K562 (cell line): ENCODE data around the gene PPP1R12C. TPM values are rescaled to one million over a fixed set of nuclear protein-coding genes. Genes with fewer than 3 reads are reported as not detected.

Experiments used
- ATAC-seq: fragments of 200-7000 bp; cut with Tn5 transposase; 3 replicates; pipeline ENCODE4 v1.9.1; 2020; ENCODE audit warnings: moderate library complexity
- BruUV-seq: library from RNA; stranded (reverse); fragments of 400-500 nt; replicated peaks from 2 replicates; lab custom pipeline; 2021; lab: Mats Ljungman, UMichigan
- CTCF ChIA-PET: fragments of 300-600 bp; formaldehyde crosslinking; extraction: SDS; loops from one replicate; lab custom pipeline; 2021; ENCODE audit warnings: low intra/inter-chr PET ratio; lab: Yijun Ruan, JAX
- POLR2A ChIA-PET: fragments of 300-600, 350-650 bp; sonication (Branson Sonifier 250); formaldehyde crosslinking; extraction: SDS; loops from one replicate; lab custom pipeline; 2021; ENCODE audit warnings: antibody characterized with exemption, inconsistent platforms; lab: Yijun Ruan, JAX
- DNase-seq, 4 experiments: peaks; one replicate each; pipeline versions ENCODE4 v3.0.0 to v3.0.0-alpha.2; 2011 to 2018; ENCODE audit warnings: low spot score in 3 of 4, mixed read lengths in 3 of 4; ENCODE audit errors: extremely low read depth in 1 of 4
- FAIRE-seq: peaks from 2 replicates; lab custom pipeline; 2011; peaks lifted over from hg19 to GRCh38; lab: Jason Lieb, UNC
- H2AFZ ChIP-seq: 2 replicates; pipeline ENCODE4 v1.6.0; 2011; ENCODE audit warnings: low read depth, low read length, control low read depth, inconsistent platforms
- H3K27ac ChIP-seq: fragments of 200-600 bp; 3 replicates; pipeline ENCODE4 v1.8.0; 2011; ENCODE audit warnings: low read depth, mild to moderate bottlenecking, control low read depth, inconsistent platforms, low read length, moderate library complexity, mixed read lengths; ENCODE audit errors: extremely low read depth
- H3K27me3 ChIP-seq, 2 experiments: fragments of 300-600 bp in 1 of 2; 2 replicates in 1 of 2; 3 replicates in 1 of 2; pipeline versions ENCODE4 v1.6.0 to v1.8.0; 2011; ENCODE audit warnings: inconsistent platforms in 2 of 2, low read length in 2 of 2, mild to moderate bottlenecking in 1 of 2, mixed read lengths in 1 of 2, moderate library complexity in 1 of 2; ENCODE audit not compliant: control insufficient read depth in 2 of 2, insufficient read depth in 2 of 2
- H3K36me3 ChIP-seq: fragments of 300-600 bp; 3 replicates; pipeline ENCODE4 v1.8.0; 2011; ENCODE audit warnings: mild to moderate bottlenecking, low read length, inconsistent platforms; ENCODE audit not compliant: control insufficient read depth, insufficient read depth
- H3K4me1 ChIP-seq, 2 experiments: fragments of 200-600 bp in 1 of 2; replicated peaks in 1 of 2; 2 replicates in 1 of 2; 3 replicates in 1 of 2; pipeline versions ENCODE4 v1.5.1 to v1.8.0; 2011; ENCODE audit warnings: inconsistent platforms in 2 of 2, low read length in 2 of 2, mild to moderate bottlenecking in 1 of 2, mixed read lengths in 1 of 2, moderate library complexity in 1 of 2; ENCODE audit not compliant: control insufficient read depth in 2 of 2, insufficient read depth in 2 of 2
- H3K4me2 ChIP-seq: 2 replicates; pipeline ENCODE4 v1.6.1; 2011; ENCODE audit warnings: low read length, control low read depth, inconsistent platforms, mixed read lengths; ENCODE audit not compliant: insufficient read depth
- H3K4me3 ChIP-seq: fragments of 200-600 bp; sonication (generic), shearing (Covaris generic); 2 replicates; pipeline ENCODE4 v1.5.1; 2016; ENCODE audit warnings: control low read depth, inconsistent platforms
- H3K79me2 ChIP-seq: fragments of 200-600 bp; 3 replicates; pipeline ENCODE4 v1.8.0; 2011; ENCODE audit warnings: low read length, inconsistent platforms; ENCODE audit not compliant: control insufficient read depth, insufficient read depth
- H3K9ac ChIP-seq, 2 experiments: 2 replicates each; pipeline versions ENCODE4 v1.6.0 to v1.6.1; 2011; ENCODE audit warnings: low read depth in 2 of 2, low read length in 2 of 2, control low read depth in 1 of 2, inconsistent platforms in 1 of 2, mild to moderate bottlenecking in 1 of 2, mixed read lengths in 1 of 2; ENCODE audit not compliant: insufficient read depth in 1 of 2
- H3K9me1 ChIP-seq: one replicate; pipeline ENCODE4 v1.6.0; 2011; ENCODE audit warnings: inconsistent platforms, mild to moderate bottlenecking, low read length, moderate library complexity; ENCODE audit not compliant: control insufficient read depth, insufficient read depth
- H3K9me3 ChIP-seq: replicated peaks from 2 replicates; pipeline ENCODE4 v1.5.1; 2011; ENCODE audit warnings: low read depth, low read length, inconsistent platforms; ENCODE audit not compliant: control insufficient read depth, insufficient read depth
- H4K20me1 ChIP-seq: replicated peaks from 2 replicates; pipeline ENCODE4 v1.6.1; 2011; ENCODE audit warnings: low read length, inconsistent platforms, mixed read lengths; ENCODE audit not compliant: control insufficient read depth, insufficient read depth
- CBX2 ChIP-seq: fragments of 200-600 bp; sonication (generic); IDR thresholded peaks from one replicate; pipeline ENCODE4 v1.6.1; 2012; ENCODE audit warnings: mild to moderate bottlenecking, low read length, inconsistent platforms; ENCODE audit not compliant: insufficient read depth, poor library complexity, severe bottlenecking
- CBX8 ChIP-seq: fragments of 200-600 bp; sonication (generic); IDR thresholded peaks from 2 replicates; pipeline ENCODE4 v1.6.1; 2012; ENCODE audit warnings: borderline replicate concordance, mixed run types, low read depth, mild to moderate bottlenecking, moderate library complexity, mixed read lengths, low read length, control low read depth, inconsistent platforms; ENCODE audit not compliant: poor library complexity, severe bottlenecking; ENCODE audit errors: extremely low read depth
- HNRNPL ChIP-seq: fragments of 200-400 bp; formaldehyde crosslinking; IDR thresholded peaks from 2 replicates; pipeline ENCODE4 v1.6.1; 2017; ENCODE audit warnings: low read depth, mild to moderate bottlenecking, low read length
- LCOR ChIP-seq: sonication (generic); formaldehyde crosslinking; IDR thresholded peaks from 2 replicates; pipeline ENCODE4 v1.8.0; 2022; ENCODE audit warnings: mild to moderate bottlenecking, missing genetic modification reagents
- MAZ ChIP-seq, 2 experiments: fragments of 450-650 bp in 1 of 2; sonication (generic) in 1 of 2; formaldehyde crosslinking; IDR thresholded peaks in 1 of 2; conservative IDR thresholded peaks in 1 of 2; 2 replicates each; pipeline versions ENCODE4 v1.4.0 to v1.5.0; 2020; ENCODE audit warnings: mild to moderate bottlenecking in 1 of 2, missing genetic modification reagents in 1 of 2
- ZBTB1 ChIP-seq: sonication (generic); formaldehyde crosslinking; IDR thresholded peaks from 2 replicates; pipeline ENCODE4 v1.8.1; 2023; ENCODE audit warnings: missing genetic modification reagents, low read depth, mild to moderate bottlenecking, borderline replicate concordance
- ZNF778 ChIP-seq: fragments of 450-650 bp; formaldehyde crosslinking; IDR thresholded peaks from 2 replicates; pipeline ENCODE4 v1.4.0; 2020; ENCODE audit warnings: mild to moderate bottlenecking, moderate library complexity
- WGBS: fragments of 100-300 bp; shearing (Covaris generic); methylation state at CpG from one replicate; pipeline ENCODE4 v1.1.6; 2016; ENCODE audit warnings: low coverage, mixed read lengths; ENCODE audit not compliant: insufficient coverage; ENCODE audit errors: missing lambda C conversion rate; 5-methylcytosine and 5-hydroxymethylcytosine counted together
- in situ Hi-C: fragments of 300-500 bp; cut with MboI; formaldehyde crosslinking; loops from 4 replicates; pipeline ENCODE4 v1.15.0; 2018; ENCODE audit warnings: inconsistent platforms, mixed read lengths
- intact Hi-C: fragments of 100-400 bp; cut with micrococcal nuclease; formaldehyde crosslinking; loops from 2 replicates; pipeline ENCODE4 v1.14.2; 2022
- polyA plus RNA-seq, 8 experiments: library from polyadenylated mRNA; depleted of rRNA in 4 of 8; stranded (reverse) in 5 of 8; unstranded in 3 of 8; fragments of >200 nt; fragmentation: Nextera tagmentation in 2 of 8; fragmentation: Illumina TruSeq in 1 of 8; extraction: Ambion mirVana in 2 of 8; extraction: Trizol in 1 of 8; gene quantifications; 2 replicates each; pipeline versions ENCODE4 v1.2.1 to v1.2.3, GENCODE V29; 2011 to 2014; ENCODE audit warnings: inconsistent platforms in 1 of 8, missing spikeins in 1 of 8
- total RNA-seq, 7 experiments: library from RNA; depleted of rRNA in 6 of 7; stranded (reverse); fragments of >200 nt in 6 of 7; fragmentation: Illumina TruSeq in 2 of 7; extraction: Trizol in 2 of 7; gene quantifications; 2 replicates each; pipeline versions ENCODE4 v1.2.1 to v1.2.3, GENCODE V29; 2011 to 2021; ENCODE audit warnings: low replicate concordance in 1 of 7

Gene PPP1R12C
- total and polyA plus RNA-seq, 9 of the 15 experiments (the other 6 are each of a cell fraction or from before 2014, with no cell fraction given) = 1.8 to 136 (median 33.7) TPM

DNA sequence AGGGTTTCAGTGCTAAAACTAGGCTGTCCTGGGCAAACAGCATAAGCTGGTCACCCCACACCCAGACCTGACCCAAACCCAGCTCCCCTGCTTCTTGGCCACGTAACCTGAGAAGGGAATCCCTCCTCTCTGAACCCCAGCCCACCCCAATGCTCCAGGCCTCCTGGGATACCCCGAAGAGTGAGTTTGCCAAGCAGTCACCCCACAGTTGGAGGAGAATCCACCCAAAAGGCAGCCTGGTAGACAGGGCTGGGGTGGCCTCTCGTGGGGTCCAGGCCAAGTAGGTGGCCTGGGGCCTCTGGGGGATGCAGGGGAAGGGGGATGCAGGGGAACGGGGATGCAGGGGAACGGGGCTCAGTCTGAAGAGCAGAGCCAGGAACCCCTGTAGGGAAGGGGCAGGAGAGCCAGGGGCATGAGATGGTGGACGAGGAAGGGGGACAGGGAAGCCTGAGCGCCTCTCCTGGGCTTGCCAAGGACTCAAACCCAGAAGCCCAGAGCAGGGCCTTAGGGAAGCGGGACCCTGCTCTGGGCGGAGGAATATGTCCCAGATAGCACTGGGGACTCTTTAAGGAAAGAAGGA is 2.8 kb downstream of the PPP1R12C start:
- H3K79me2 ChIP-seq = peaks cover 64% of the 10 kb centered on the region
- H3K4me3 ChIP-seq = peak overlapping the region; percentile 89; the same call in 1 of the 2 replicates
- in situ Hi-C loops = no loop called here
- ChIA-PET CTCF (no interaction called here), POLR2A (interaction anchor here (0.9 to 1.0 kb wide), 2 partner anchors 8 to 9 kb away, joined by 3 to 4 read pairs; no protein-coding TSS in a partner anchor)
- H3K9me3 ChIP-seq = no peaks in the 10 kb centered on the region
- H3K36me3 ChIP-seq = peaks cover 44% of the 10 kb centered on the region; the same call in 2 of the 3 replicates
- H3K27me3 ChIP-seq = no peaks in the 10 kb centered on the region
- peaks cover 38 to 69% of the 10 kb centered on the region in 2 experiments for H3K4me1 ChIP-seq
- no TSS peak for BruUV-seq
- no peak for ATAC-seq
- intact Hi-C loops = no loop called here
- H3K9me1 ChIP-seq = peaks cover 4% of the 10 kb centered on the region
- peaks cover 33% of the 10 kb centered on the region for H4K20me1 ChIP-seq
- H3K9ac ChIP-seq = peak overlapping the region; percentile 26 to 98; a peak in 3 of 4 replicates
- H3K27ac ChIP-seq = no peak overlapping the region
- H2AFZ ChIP-seq = no peak overlapping the region
- TF ChIP-seq ZBTB1 (CRISPR knock-in tag) (no peak), ZNF778 (CRISPR knock-in tag) (no peak), HNRNPL (no peak), MAZ (CRISPR knock-in tag; conservative IDR thresholded peaks at IDR 0.05 in 1 of 2, IDR thresholded peaks at IDR 0.05 in 1 of 2) (no peak), CBX8 (no peak), CBX2 (no peak), LCOR (CRISPR knock-in tag) (no peak)
- TF ChIP-seq, all 486 proteins: peak for 0
- 77% methylated on average over 5 of the region's 9 CpGs for WGBS
- no peak for FAIRE-seq
- H3K4me2 ChIP-seq = peak overlapping the region; percentile 98
- DNase-seq = no peak
